Left hindlimb (tissue), 1 donor: Measurements from ENCODE around the gene HS3ST2.
A peak's percentile ranks its signal among the peaks of the same experiment; 100 is the strongest.
"Not testable (repeated sequence)": the region's sequence is repeated elsewhere in the genome, so short reads cannot be mapped to it uniquely, and the experiment has no call there.

Experiments
- DNase-seq: peaks from one replicate; pipeline ENCODE4 v3.0.0-alpha.2; 2018

HS3ST2 gene

GRCh38 chr16:22885951-22886350, 72.0 kb downstream of the HS3ST2 start:
- no peak for DNase-seq

GRCh38 chr16:22886927-22887326, 73.0 kb downstream of the HS3ST2 start:
- DNase-seq = no peak

GRCh38 chr16:22887445-22887844, 73.5 kb downstream of the HS3ST2 start:
- DNase-seq = no peak

GRCh38 chr16:22888791-22889190, 74.8 kb downstream of the HS3ST2 start:
- DNase-seq = no peak

- DNase-seq = no peak
These were observed 77.0 kb downstream of the HS3ST2 start for GRCh38 chr16:22890976-22891375.

- no peak for DNase-seq
These were observed 83.2 kb downstream of the HS3ST2 start for GRCh38 chr16:22897184-22897583.

GRCh38 chr16:22898131-22898530, 84.2 kb downstream of the HS3ST2 start:
- no peak for DNase-seq

- peak; percentile 55 for DNase-seq
These were observed 84.9 kb downstream of the HS3ST2 start for GRCh38 chr16:22898874-22899348.

GRCh38 chr16:22899567-22899966, 85.6 kb downstream of the HS3ST2 start:
- DNase-seq = not testable (repeated sequence)

GRCh38 chr16:22900863-22901262, 86.9 kb downstream of the HS3ST2 start:
- no peak for DNase-seq

GRCh38 chr16:22901563-22901962, 87.6 kb downstream of the HS3ST2 start:
- no peak for DNase-seq

GRCh38 chr16:22903716-22904115, 89.8 kb downstream of the HS3ST2 start:
- no peak for DNase-seq

- no peak for DNase-seq
These were observed 98.7 kb downstream of the HS3ST2 start for GRCh38 chr16:22912654-22913053.

- DNase-seq = no peak
These were observed 101.0 kb downstream of the HS3ST2 start for GRCh38 chr16:22915003-22915402.

- no peak for DNase-seq
These were observed 109.5 kb downstream of the HS3ST2 start for GRCh38 chr16:22923491-22923890.

GRCh38 chr16:22924492-22924891, 110.5 kb downstream of the HS3ST2 start:
- DNase-seq = no peak

GRCh38 chr16:22926105-22926751, 112.3 kb downstream of the HS3ST2 start:
- DNase-seq = no peak

GRCh38 chr16:22927306-22927705, 113.3 kb downstream of the HS3ST2 start:
- no peak for DNase-seq

GRCh38 chr16:22928882-22929435, 115.0 kb downstream of the HS3ST2 start:
- DNase-seq = no peak

- DNase-seq = no peak
These were observed 115.5 kb downstream of the HS3ST2 start for GRCh38 chr16:22929461-22929860.

- no peak for DNase-seq
These were observed 118.2 kb downstream of the HS3ST2 start for GRCh38 chr16:22932032-22932771.

- DNase-seq = no peak
These were observed 119.2 kb downstream of the HS3ST2 start for GRCh38 chr16:22933173-22933572.

GRCh38 chr16:22934786-22935185, 120.8 kb downstream of the HS3ST2 start:
- no peak for DNase-seq

GRCh38 chr16:22937169-22937568, 123.2 kb downstream of the HS3ST2 start:
- no peak for DNase-seq
